HG02571 (cell line): Measurements from ENCODE around the gene BST1.

ENCODE experiments used
- ATAC-seq: cut with Tn5 transposase; IDR thresholded peaks from one replicate; pipeline ENCODE4 v1.9.1; 2021; ENCODE audit warnings: mild to moderate bottlenecking, moderate library complexity; ENCODE audit not compliant: unreplicated experiment

Gene BST1

DNA sequence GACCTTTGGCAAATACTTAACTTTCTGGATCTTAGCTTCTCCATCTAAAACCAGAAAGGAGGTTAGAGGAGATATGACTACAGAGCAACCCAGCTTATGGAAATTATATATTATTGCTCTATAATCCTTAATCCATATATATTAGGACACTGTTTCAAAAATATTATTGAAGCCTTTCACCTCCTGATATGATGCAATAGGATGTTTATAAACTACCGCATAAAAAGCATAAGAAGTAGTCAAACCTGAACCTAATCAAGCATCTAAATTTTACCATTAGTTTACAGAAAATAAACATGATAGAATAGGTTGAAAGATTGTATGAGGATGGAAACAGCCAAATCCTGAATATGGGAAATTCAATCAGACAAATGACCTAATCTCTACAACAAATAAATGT is 26.8 kb upstream of the BST1 start:
- ATAC-seq: no peak

GRCh38 chr4:15676899-15677298 is 26.0 kb upstream of the BST1 start:
- ATAC-seq: no peak

DNA sequence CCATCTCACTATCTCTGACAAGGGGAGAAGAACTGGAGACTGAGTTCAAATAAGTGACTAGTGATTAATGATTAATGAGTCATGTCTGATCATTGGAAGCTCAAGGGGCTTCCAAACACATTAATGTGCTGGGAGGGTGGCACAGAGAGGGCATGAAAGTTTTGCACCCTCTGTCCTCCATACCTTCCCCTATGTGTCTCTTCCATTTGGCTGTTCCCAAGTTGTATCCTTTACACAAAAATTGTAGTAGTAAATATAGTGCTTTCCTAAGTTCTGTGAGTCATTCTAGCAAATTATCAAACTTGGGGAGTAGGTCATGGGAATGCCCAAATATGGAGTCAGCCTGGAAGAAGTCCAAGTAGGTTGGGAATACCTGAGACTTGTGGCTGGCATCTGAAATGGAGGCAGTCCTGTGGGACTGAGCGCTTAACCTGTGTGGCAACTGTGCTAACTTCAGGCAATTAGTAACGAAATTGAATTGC is 25.3 kb upstream of the BST1 start:
- ATAC-seq: no peak

DNA sequence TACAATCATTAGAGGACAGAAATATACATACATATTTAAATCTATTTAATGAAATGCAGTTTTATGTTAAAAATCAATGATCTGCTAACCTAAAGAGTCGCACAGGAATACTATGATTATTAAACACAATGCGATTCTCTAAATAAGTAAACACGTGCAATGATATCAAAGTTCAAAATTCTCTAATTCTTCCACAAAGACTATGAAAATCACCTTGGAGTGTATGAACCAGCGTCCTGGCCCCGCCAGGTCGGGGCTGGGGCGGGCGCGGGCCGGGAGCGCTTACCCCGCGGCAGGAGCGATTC is 21.8 kb upstream of the BST1 start:
- ATAC-seq: no peak

DNA sequence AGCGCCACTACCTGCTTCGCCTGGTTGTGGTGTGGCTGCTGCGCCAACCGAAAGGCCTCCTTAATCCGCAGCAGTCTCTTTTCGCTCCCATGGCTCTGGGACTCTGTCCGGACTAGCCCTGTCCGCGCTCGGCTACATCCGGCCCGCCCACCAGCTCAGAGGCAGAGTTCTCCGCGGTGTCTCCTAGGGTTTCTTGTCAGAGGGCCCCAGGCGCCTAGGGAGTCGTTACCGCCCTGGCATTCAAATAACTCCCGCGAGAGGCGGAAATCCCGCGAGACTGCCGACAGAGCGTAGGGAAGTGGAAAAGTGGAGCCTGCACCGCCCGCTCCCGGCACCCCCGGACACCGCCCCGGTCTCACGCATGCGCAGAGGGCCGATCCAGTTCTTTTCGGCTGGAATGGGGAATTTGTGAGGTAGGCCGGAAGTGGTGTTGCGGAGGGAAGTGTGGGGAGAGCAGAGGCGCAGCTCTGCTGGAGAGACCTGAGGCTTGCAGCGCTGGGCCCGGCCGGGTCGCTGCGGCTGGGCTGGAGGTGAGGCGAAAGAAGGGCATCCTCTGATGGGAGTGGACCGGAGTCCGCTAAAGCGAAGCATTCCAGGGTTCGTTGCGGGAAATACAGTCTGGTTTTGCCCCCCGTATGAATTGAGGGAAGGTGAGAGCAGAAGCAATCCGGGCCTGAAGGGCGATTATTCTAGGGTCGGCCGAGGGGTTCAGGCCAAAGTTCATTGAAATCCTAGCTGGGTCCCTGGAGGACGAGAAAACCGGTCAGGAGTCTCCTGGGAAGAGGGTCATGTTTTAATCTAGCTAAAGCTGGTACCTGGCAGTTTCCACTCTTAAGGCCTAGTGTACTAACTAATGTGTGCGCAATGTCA is 21.3 kb upstream of the BST1 start, which contains the start of gene FAM200B:
Gene FAM200B (plus strand): TSS at position 456 of the 870 bp plus-strand sequence. CDS start 5,151 bp downstream, outside the sequence.
- peak; percentile 96 for ATAC-seq

GRCh38 chr4:15682242-15683142 is 20.4 kb upstream of the BST1 start:
- no peak for ATAC-seq

- no peak for ATAC-seq
Observed at GRCh38 chr4:15683143-15683495, 19.7 kb upstream of the BST1 start.

- ATAC-seq: no peak
Observed at GRCh38 chr4:15684498-15684897, 18.4 kb upstream of the BST1 start.

- no peak for ATAC-seq
Observed at GRCh38 chr4:15688051-15688450, 14.8 kb upstream of the BST1 start.

DNA sequence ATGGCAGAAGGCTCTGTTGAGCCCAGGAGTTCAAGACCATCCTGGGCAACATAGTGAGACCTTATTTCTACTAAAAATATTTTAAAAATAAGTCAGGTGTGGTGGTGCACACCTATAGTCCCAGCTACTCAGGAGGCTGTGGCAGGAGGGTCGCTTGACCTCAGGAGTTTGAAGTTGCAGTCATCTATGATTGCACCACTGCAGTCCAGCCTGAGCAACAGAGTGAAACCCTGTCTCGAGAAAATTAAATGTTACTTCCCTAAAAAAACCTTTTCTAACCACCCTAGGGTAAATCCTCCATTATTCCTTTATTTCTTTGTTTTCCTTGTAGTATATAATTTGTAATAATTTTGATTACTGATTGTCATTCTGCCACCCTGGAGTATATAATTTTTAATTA is 13.3 kb upstream of the BST1 start:
- ATAC-seq: no peak

GRCh38 chr4:15690020-15690809 is 12.7 kb upstream of the BST1 start:
- no peak for ATAC-seq

GRCh38 chr4:15691346-15692135 is 11.3 kb upstream of the BST1 start:
- ATAC-seq: no peak

- ATAC-seq: no peak
Observed at GRCh38 chr4:15692602-15693001, 10.3 kb upstream of the BST1 start.

- no peak for ATAC-seq
Observed at GRCh38 chr4:15694431-15694830, 8.4 kb upstream of the BST1 start.

DNA sequence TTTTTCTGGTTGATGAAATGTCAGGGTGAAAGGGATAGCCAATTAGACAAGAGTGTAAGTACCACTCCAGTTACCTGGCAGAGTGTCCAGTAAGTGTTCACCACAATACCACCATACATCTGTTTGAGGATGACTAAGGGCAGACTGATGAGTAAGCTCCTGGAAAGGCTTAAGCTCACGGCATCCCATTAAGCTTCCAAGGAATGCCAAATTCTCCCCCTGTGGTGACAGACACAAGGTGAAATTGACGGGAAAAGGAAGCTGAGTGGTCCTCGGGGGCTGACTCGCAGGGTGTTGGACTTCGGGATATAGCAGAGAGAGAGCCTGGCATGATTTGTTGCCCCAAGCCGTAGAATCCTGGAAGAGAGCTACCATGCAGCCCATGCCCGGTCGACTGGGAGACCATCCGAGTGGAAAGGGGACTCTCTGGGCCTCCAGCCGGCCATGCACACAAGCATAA is 7.6 kb upstream of the BST1 start:
- ATAC-seq: no peak

- no peak for ATAC-seq
Observed at GRCh38 chr4:15695729-15696128, 7.1 kb upstream of the BST1 start.

DNA sequence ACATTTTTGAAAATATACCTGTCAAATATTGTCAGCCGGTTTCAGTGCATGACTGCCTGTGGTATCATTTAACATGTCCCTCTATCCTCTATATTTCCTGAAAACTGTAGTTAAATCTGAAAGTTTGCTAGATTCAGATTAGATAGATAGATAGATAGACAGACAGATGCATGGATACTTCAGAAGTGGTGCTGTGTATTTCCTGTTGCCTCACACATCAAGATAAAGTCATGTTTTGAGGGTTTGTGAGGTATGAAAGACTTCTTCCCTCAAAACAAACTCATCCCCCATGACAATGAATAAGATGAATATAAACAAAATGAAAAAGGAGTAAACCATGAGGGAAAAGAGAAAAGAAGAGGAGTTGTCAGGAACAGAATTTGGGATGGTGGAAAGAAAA is 6.0 kb upstream of the BST1 start:
- ATAC-seq: no peak

GRCh38 chr4:15703439-15703838 is 574 bp downstream of the BST1 start:
- ATAC-seq: no peak

DNA sequence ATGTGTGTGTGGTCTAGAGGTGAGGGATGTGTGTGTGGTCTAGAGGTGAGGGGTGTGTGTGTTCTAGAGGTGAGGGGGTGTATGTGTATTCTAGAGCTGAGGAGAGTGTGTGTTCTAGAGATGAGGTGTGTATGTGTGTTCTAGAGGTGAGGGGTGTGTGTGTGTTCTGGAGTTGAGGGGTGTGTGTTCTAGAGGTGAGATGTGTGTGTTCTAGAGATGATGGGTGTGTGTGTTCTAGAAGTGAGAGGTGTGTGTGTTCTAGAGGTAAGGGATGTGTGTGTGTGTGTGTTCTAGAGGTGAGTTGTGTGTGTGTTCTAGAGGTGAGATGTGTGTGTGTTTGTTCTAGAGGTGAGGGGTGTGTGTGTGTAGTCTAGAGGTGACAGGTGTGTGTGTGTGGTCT is 1.3 kb downstream of the BST1 start:
- no peak for ATAC-seq

DNA sequence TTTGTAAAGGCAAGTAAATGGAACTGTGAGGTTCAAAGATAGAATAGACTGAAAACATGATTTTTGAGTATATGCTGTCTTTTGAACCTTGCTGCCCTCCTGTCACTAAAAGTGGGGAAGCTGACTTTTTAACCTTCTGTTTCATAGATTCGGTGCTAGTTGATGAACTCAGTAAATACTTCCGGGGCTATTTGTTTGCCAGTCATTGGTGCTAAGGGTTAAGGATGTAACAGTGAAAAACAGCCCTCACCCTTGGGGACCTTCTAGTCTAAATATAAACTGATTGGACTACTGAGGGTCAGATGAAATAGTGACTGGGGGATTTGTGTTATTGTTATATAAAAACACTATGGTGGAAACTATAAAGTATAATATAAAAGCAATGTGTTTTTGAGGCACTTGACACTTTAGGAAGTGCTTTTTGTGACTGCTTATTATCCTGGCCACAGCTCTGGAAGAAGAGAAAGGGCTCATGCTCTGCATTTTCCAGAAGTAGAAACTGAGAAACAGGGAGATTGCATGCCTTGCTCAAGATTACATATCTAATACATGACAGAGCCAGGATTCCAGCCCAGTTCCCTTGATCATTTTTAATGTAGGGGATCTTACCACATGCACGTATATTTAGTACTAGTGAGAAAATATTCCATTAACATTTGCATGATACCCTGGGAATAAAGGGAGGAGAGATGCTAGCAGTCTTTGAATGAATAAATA is 3.9 kb downstream of the BST1 start:
- ATAC-seq: no peak
